Fibroblast of the aortic adventitia (primary cell): ENCODE results near the gene CTIF. TPM values are rescaled to one million over a fixed set of nuclear protein-coding genes. Genes with fewer than 3 reads are reported as not detected.

ENCODE experiments used
- DNase-seq: peaks from one replicate; pipeline ENCODE4 v3.0.0-alpha.2; 2010; ENCODE audit warnings: low read depth
- H3K4me3 ChIP-seq: 2 replicates; pipeline ENCODE4 v1.5.1; 2011; ENCODE audit warnings: low read depth, mild to moderate bottlenecking, control low read depth, low read length, moderate library complexity
- CTCF ChIP-seq: IDR thresholded peaks from 2 replicates; pipeline ENCODE4 v1.5.1; 2011; ENCODE audit warnings: mild to moderate bottlenecking, low read length, control low read depth, inconsistent platforms; ENCODE audit not compliant: insufficient read depth
- total RNA-seq: library from RNA; depleted of rRNA; stranded (reverse); fragments of >200 nt; gene quantifications from 2 replicates; pipeline ENCODE4 v1.2.3, GENCODE V29; 2012; ENCODE audit warnings: low replicate concordance

The CTIF gene
- total RNA-seq, 1 donor, result 29.0 TPM

DNA sequence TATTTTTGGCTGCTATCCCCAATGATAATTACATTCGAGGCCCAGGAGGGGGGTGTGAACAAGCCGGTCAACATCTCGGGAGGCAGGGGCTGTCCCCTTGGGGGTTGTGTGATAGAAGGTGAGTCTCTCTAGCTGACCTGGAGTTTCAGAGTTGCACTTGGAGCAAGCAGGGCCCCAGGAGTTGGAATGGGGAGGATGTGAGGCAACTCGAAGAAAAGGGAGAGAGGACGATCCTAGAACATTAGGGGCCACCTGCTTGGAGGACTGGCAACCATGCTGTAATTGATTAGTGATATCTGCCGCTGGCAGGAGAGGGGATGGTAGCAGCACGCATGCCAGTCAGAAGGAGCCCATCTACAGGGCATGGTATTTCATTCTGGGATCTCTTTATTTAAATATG, 122.6 kb downstream of the CTIF start:
- TF ChIP-seq CTCF, result no peak
- DNase-seq, result no peak
- H3K4me3 ChIP-seq, result no peak overlapping the region

GRCh38 chr18:48662011-48662661, 123.3 kb downstream of the CTIF start:
- peak; percentile 66 for DNase-seq
- no peak overlapping the region for H3K4me3 ChIP-seq
- peak; percentile 1 for TF ChIP-seq CTCF

DNA sequence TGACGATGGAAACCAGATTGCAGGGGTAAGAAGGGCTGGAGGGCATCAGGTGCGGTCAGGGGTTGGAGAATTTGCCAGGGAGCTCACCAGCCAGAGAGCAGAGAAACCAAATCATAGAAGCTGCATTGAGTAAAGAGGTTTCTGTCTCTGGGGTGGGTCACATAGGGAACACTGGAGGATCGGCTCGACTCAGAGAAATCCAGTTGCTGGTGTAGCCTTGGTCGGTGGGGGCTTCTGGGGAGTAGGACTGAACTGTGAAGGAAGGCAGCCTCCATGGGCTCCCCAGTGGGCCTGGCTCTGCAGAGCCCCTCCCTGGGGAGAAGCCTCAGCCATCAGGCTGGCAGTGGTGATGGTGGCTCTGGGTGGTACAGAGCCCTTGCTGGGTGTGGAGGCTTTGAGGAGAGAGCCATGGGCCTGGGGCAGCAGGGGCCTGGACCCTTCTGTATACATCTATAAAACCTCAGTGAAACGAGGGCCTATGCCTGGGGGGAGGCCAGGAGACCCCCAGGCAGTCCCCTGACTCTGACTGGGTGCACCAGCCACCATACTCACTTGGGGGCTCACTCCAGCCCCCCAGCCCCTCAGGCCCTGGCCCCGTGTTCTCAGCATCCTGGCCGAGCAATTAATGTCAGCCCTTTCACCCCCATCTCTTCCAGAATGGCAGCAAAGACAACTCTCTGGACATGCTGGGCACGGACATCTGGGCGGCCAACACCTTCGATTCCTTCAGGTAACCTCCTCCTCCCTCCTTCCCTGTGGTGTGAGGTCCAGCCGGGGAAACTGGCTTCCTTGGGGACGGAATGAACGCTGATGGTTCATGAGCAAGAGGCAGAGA, 124.5 kb downstream of the CTIF start:
- no peak overlapping the region for H3K4me3 ChIP-seq
- no peak for DNase-seq
- no peak for TF ChIP-seq CTCF

DNA sequence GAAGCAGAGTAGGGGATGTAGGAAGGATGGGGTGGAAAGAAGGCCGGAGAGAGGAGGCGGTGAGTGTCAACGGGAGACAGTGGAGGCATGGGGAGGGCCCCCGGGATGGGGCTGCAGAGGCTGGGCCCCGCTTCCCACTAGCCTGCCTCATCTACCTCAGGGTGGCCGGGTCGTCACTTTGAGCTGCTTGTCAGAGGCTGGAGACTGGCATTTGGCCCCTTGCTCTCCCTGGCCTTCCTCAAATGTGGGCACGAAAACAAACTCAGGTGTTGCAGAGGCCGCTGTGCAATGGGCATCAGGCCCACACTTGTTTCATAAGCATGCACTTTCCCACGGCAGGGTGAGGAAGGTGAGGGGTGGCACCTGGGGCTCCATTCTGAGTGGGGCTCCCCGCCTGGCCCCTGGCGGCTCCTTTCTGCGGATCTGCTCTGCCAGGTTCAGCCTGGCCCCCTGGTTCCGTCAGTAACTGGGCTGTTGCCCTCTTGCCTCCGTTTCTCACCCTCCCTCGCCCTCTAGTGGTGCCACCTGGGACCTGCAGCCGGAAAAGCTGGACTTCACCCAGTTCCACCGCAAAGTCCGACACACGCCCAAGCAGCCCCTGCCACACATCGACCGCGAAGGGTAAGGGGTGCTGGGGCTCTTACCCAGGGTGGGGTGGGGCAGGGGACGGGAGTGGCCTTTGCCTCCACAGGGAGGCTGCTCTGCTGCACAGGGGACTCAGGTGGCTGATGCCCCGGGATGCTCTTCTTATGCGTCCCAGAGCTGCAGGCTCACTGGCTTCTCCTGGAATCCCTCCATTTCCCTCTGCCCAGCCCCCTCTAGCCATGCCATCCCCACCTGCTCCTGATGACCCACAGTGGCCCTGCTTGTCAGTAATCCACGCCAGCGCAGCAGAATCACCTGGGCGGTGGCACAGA, 125.4 kb downstream of the CTIF start:
- TF ChIP-seq CTCF, result peak; percentile 94
- peak; percentile 61 for DNase-seq
- no peak overlapping the region for H3K4me3 ChIP-seq

GRCh38 chr18:48665654-48666053, 126.8 kb downstream of the CTIF start:
- TF ChIP-seq CTCF, result no peak
- no peak for DNase-seq
- H3K4me3 ChIP-seq, result no peak overlapping the region

GRCh38 chr18:48666613-48667012, 127.8 kb downstream of the CTIF start:
- no peak for DNase-seq
- TF ChIP-seq CTCF, result no peak
- no peak overlapping the region for H3K4me3 ChIP-seq
